Trophoblast cell (in vitro differentiated cells and primary cell): Measurements from ENCODE around the gene DDIT3.

Experiments
- DNase-seq, 2 donors: peaks; one replicate each; pipeline ENCODE4 v3.0.0-alpha.2; 2016
- H2AFZ ChIP-seq: 2 replicates; pipeline ENCODE4 v1.6.1; 2013; ENCODE audit warnings: low read length, moderate library complexity, mild to moderate bottlenecking; ENCODE audit not compliant: insufficient read depth, poor library complexity
- H2AK5ac ChIP-seq: 2 replicates; pipeline ENCODE4 v1.6.1; 2013; ENCODE audit warnings: mild to moderate bottlenecking, low read length
- H2BK120ac ChIP-seq: 2 replicates; pipeline ENCODE4 v1.6.1; 2013; ENCODE audit warnings: low read length, mild to moderate bottlenecking, moderate library complexity; ENCODE audit not compliant: insufficient read depth, poor library complexity
- H2BK12ac ChIP-seq: 2 replicates; pipeline ENCODE4 v1.6.1; 2013; ENCODE audit warnings: mild to moderate bottlenecking, low read length, moderate library complexity
- H2BK5ac ChIP-seq: 2 replicates; pipeline ENCODE4 v1.6.1; 2013; ENCODE audit warnings: low read length, low read depth, moderate library complexity, mild to moderate bottlenecking; ENCODE audit not compliant: poor library complexity
- H3K14ac ChIP-seq: 2 replicates; pipeline ENCODE4 v1.6.1; 2013; ENCODE audit warnings: mild to moderate bottlenecking, low read length
- H3K18ac ChIP-seq: 2 replicates; pipeline ENCODE4 v1.6.1; 2013; ENCODE audit warnings: mild to moderate bottlenecking, low read length
- H3K23ac ChIP-seq: 2 replicates; pipeline ENCODE4 v1.6.1; 2013; ENCODE audit warnings: low read length
- H3K27ac ChIP-seq: 2 replicates; pipeline ENCODE4 v1.5.1; 2013; ENCODE audit warnings: low read depth, mild to moderate bottlenecking, inconsistent platforms, low read length, moderate library complexity
- H3K27me3 ChIP-seq: 2 replicates; pipeline ENCODE4 v1.6.1; 2013; ENCODE audit warnings: inconsistent platforms, mild to moderate bottlenecking, low read length, moderate library complexity; ENCODE audit not compliant: insufficient read depth
- H3K36me3 ChIP-seq, 2 experiments: 1 replicate in 1 of 2; 2 replicates in 1 of 2; pipeline ENCODE4 v1.6.1; 2013; ENCODE audit warnings: low read length in 2 of 2, mild to moderate bottlenecking in 2 of 2, moderate library complexity in 1 of 2; ENCODE audit not compliant: insufficient read depth in 2 of 2, control insufficient read depth in 1 of 2
- H3K4ac ChIP-seq: 2 replicates; pipeline ENCODE4 v1.6.1; 2013; ENCODE audit warnings: low read depth, mild to moderate bottlenecking, low read length, moderate library complexity
- H3K4me1 ChIP-seq, 2 experiments: 1 replicate in 1 of 2; 2 replicates in 1 of 2; pipeline ENCODE4 v1.6.1; 2013; ENCODE audit warnings: low read length in 2 of 2, mild to moderate bottlenecking in 2 of 2, moderate library complexity in 1 of 2; ENCODE audit not compliant: insufficient read depth in 2 of 2, control insufficient read depth in 1 of 2
- H3K4me2 ChIP-seq: 2 replicates; pipeline ENCODE4 v1.6.1; 2013; ENCODE audit warnings: inconsistent platforms, mild to moderate bottlenecking, low read length, moderate library complexity
- H3K4me3 ChIP-seq: 2 replicates; pipeline ENCODE4 v1.5.1; 2013; ENCODE audit warnings: mild to moderate bottlenecking, low read depth, low read length, inconsistent platforms
- H3K79me1 ChIP-seq: one replicate; pipeline ENCODE4 v1.6.1; 2013; ENCODE audit warnings: low read length
- H3K79me2 ChIP-seq: 2 replicates; pipeline ENCODE4 v1.6.1; 2013; ENCODE audit warnings: low read length, mild to moderate bottlenecking; ENCODE audit not compliant: control insufficient read depth, insufficient read depth, poor library complexity
- H3K9ac ChIP-seq: 2 replicates; pipeline ENCODE4 v1.6.1; 2013; ENCODE audit warnings: mild to moderate bottlenecking, low read length
- H3K9me3 ChIP-seq: 2 replicates; pipeline ENCODE4 v1.6.1; 2013; ENCODE audit warnings: low read depth, mild to moderate bottlenecking, control low read depth, inconsistent platforms, low read length; ENCODE audit not compliant: insufficient read depth
- H4K12ac ChIP-seq: 2 replicates; pipeline ENCODE4 v1.6.1; 2013; ENCODE audit warnings: low read depth, mild to moderate bottlenecking, low read length, moderate library complexity
- H4K8ac ChIP-seq: 2 replicates; pipeline ENCODE4 v1.6.1; 2013; ENCODE audit warnings: low read depth, mild to moderate bottlenecking, low read length, moderate library complexity
- H4K91ac ChIP-seq: one replicate; pipeline ENCODE4 v1.6.1; 2013; ENCODE audit warnings: low read depth, mild to moderate bottlenecking, low read length, moderate library complexity
- WGBS: extraction: QIAGEN DNeasy Blood & Tissue Kit; methylation state at CpG from one replicate; pipeline ENCODE4 v1.1.7; 2013; ENCODE audit warnings: missing lambda C conversion rate; ENCODE audit not compliant: insufficient read length, insufficient coverage; ENCODE audit errors: extremely low coverage; 5-methylcytosine and 5-hydroxymethylcytosine counted together

The DDIT3 gene

GRCh38 chr12:57541001-57541400 is 20.7 kb upstream of the DDIT3 start:
- Histone ChIP-seq H2BK120ac (no peak overlapping the region), H2AK5ac (no peak overlapping the region), H3K27me3 (no peaks in the 10 kb centered on the region), H2AFZ (no peak overlapping the region), H3K4me2 (no peak overlapping the region), H3K27ac (no peak overlapping the region), H3K4me1 (peaks cover 4% of the 10 kb centered on the region in 2 experiments), H4K12ac (no peak overlapping the region), H3K36me3 (peaks cover 19 to 39% of the 10 kb centered on the region in 2 experiments), H3K4ac (no peak overlapping the region), H2BK5ac (no peak overlapping the region), H2BK12ac (no peak overlapping the region), H3K14ac (no peak overlapping the region), H3K9ac (no peak overlapping the region), H4K91ac (no peak overlapping the region), H4K8ac (no peak overlapping the region), H3K23ac (no peak overlapping the region), H3K79me1 (no peaks in the 10 kb centered on the region), H3K18ac (no peak overlapping the region), H3K4me3 (no peak overlapping the region), H3K79me2 (no peaks in the 10 kb centered on the region), H3K9me3 (no peaks in the 10 kb centered on the region)
- DNase-seq = no peak
- no CpG with 5 or more reads among the region's 2 CpGs for WGBS

DNA sequence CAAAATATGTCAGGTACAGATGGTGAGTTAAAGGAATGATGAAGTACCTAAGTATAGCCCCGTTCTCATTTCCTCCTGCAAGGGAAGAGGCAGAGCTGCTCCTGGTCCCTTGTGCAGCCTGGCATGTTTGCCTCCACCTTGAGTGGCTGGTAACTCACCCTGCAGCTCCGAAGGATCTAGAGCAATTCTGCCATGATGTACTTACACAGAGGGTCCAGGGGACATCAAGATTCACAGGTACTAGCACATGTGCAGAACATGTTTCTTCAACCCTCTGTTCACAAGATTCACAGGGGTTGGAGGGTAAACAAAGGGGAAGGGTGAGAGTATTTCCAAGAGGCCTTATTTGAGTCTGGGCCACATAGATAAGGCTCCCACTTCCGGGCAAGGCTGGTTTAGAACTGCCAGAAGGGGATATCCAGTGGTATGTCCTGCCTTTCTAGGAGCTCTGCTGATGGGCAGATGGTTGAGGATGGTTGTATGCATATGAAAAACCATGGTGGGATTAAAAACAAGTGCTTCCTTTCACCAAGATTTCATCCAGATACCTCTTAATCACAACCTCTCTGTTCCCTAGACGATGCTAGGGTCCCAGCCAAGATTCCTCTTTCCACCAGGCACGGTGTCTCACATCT is 18.9 kb upstream of the DDIT3 start:
- WGBS = no CpG with 5 or more reads among the region's 5 CpGs
- no peak overlapping the region for H2BK120ac ChIP-seq
- H3K79me1 ChIP-seq = no peaks in the 10 kb centered on the region

DNA sequence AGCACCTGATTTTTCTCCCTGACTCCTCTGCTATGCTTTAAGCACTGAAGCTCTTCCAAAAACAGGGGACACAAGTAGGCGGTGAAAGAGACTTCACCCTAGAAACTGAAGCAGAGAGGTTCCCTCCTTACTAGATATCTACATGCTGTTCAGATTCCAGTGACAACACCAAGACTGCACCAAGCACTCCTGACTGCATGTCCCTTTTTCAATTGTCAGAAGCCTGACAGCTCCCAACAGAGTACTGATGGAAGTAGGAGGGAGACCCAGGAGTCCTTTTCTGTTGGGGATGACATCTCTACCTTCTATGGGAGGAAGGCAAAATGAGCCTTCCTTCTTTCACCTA is 16.3 kb upstream of the DDIT3 start:
- H2AFZ ChIP-seq = no peak overlapping the region
- H3K27ac ChIP-seq = no peak overlapping the region
- H3K27me3 ChIP-seq = no peaks in the 10 kb centered on the region
- no peak overlapping the region for H4K8ac ChIP-seq
- no peak overlapping the region for H2BK5ac ChIP-seq
- H3K18ac ChIP-seq = no peak overlapping the region
- H4K12ac ChIP-seq = no peak overlapping the region
- peaks cover 39 to 64% of the 10 kb centered on the region in 2 experiments for H3K36me3 ChIP-seq
- H3K9ac ChIP-seq = no peak overlapping the region
- H3K79me1 ChIP-seq = no peaks in the 10 kb centered on the region
- H3K4me3 ChIP-seq = no peak overlapping the region
- DNase-seq = no peak
- H2AK5ac ChIP-seq = no peak overlapping the region
- H3K23ac ChIP-seq = no peak overlapping the region
- H3K14ac ChIP-seq = no peak overlapping the region
- H3K4me2 ChIP-seq = no peak overlapping the region
- H2BK120ac ChIP-seq = no peak overlapping the region
- H3K4me1 ChIP-seq = no peaks in the 10 kb centered on the region
- H4K91ac ChIP-seq = no peak overlapping the region
- no peak overlapping the region for H3K4ac ChIP-seq
- H3K79me2 ChIP-seq = no peaks in the 10 kb centered on the region
- no peaks in the 10 kb centered on the region for H3K9me3 ChIP-seq
- WGBS = no CpG with 5 or more reads among the region's 1 CpG
- no peak overlapping the region for H2BK12ac ChIP-seq

More for the DNA sequence above, 18.9 kb upstream of the DDIT3 start:
- H3K4me1 ChIP-seq = no peaks in the 10 kb centered on the region
- no peaks in the 10 kb centered on the region for H3K9me3 ChIP-seq
- no peak overlapping the region for H3K4ac ChIP-seq
- H3K36me3 ChIP-seq = peaks cover 27 to 50% of the 10 kb centered on the region in 2 experiments
- no peak for DNase-seq
- no peak overlapping the region for H4K12ac ChIP-seq
- H4K8ac ChIP-seq = no peak overlapping the region
- no peak overlapping the region for H3K23ac ChIP-seq
- H3K27ac ChIP-seq = no peak overlapping the region
- no peak overlapping the region for H3K18ac ChIP-seq
- H2AK5ac ChIP-seq = no peak overlapping the region
- no peak overlapping the region for H2AFZ ChIP-seq
- H3K9ac ChIP-seq = no peak overlapping the region
- H3K4me2 ChIP-seq = no peak overlapping the region
- H2BK5ac ChIP-seq = no peak overlapping the region
- H3K14ac ChIP-seq = no peak overlapping the region
- H3K79me2 ChIP-seq = no peaks in the 10 kb centered on the region
- H4K91ac ChIP-seq = no peak overlapping the region
- no peak overlapping the region for H3K4me3 ChIP-seq
- no peak overlapping the region for H2BK12ac ChIP-seq
- H3K27me3 ChIP-seq = no peaks in the 10 kb centered on the region

DNA sequence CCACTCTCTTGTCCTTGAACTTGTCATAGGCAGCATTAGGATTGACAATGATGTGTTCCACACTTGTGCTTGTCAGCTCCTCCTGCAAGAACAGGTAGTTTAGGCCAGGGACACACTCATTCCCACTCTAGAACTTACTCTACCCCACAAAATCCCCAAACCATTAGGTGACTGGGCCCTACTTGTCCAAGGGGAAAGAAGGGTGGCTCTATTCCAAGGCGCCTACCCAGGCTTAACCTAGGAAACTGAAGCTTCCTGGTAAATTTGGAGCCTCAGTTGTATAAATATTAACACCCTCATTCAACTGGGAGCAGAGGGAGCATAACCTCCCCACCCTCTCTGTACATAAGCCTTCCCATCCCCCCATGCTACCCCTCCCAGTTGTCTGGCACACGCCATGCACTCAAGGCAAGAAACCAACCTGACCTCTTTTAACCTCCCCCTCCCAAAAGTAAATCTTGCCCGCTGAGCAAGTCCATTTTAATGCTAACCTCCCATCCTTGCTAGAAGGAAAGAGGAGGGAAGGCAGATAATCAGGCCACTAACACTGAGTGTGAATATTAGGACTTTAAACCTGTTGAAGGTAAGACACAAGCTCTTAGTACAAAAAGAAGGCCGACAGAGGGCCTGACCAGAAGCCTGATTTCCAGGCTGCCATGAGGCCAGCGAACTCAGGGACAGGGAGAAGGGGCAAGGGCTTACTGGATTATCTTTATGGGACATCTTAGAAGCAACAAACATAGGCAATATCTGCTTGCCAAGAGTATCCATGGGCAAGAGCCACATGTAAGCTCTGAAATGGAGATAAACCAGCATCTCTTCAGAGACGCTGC is 15.7 kb upstream of the DDIT3 start:
- H2AFZ ChIP-seq = no peak overlapping the region
- DNase-seq = no peak
- no peaks in the 10 kb centered on the region for H3K79me2 ChIP-seq
- H3K14ac ChIP-seq = no peak overlapping the region
- no peak overlapping the region for H2AK5ac ChIP-seq
- no peak overlapping the region for H3K4ac ChIP-seq
- no peak overlapping the region for H3K18ac ChIP-seq
- no peak overlapping the region for H2BK5ac ChIP-seq
- no peak overlapping the region for H4K8ac ChIP-seq
- no peak overlapping the region for H4K12ac ChIP-seq
- H3K23ac ChIP-seq = no peak overlapping the region
- H3K4me3 ChIP-seq = no peak overlapping the region
- H2BK12ac ChIP-seq = no peak overlapping the region
- no peaks in the 10 kb centered on the region for H3K4me1 ChIP-seq
- H3K27ac ChIP-seq = no peak overlapping the region
- no CpG with 5 or more reads among the region's 6 CpGs for WGBS
- peaks cover 42 to 65% of the 10 kb centered on the region in 2 experiments for H3K36me3 ChIP-seq
- H3K4me2 ChIP-seq = no peak overlapping the region
- H3K79me1 ChIP-seq = no peaks in the 10 kb centered on the region
- H3K9ac ChIP-seq = no peak overlapping the region
- no peaks in the 10 kb centered on the region for H3K27me3 ChIP-seq
- no peak overlapping the region for H2BK120ac ChIP-seq
- H3K9me3 ChIP-seq = no peaks in the 10 kb centered on the region
- H4K91ac ChIP-seq = no peak overlapping the region
